Endometrial microvascular endothelial cells (primary cell): ENCODE results near the gene NRCAM. TPM values are rescaled to one million over a fixed set of nuclear protein-coding genes. Genes with fewer than 3 reads are reported as not detected.

Experiments used
- in situ Hi-C: cut with HindIII; loops from 2 replicates; pipeline ENCODE4 v1.10.0; 2017; ENCODE audit warnings: low sequenced_read_pairs, low pct_unique_long_range_greater_than_20kb; ENCODE audit errors: inconsistent ontology term
- total RNA-seq: library from RNA; depleted of rRNA; stranded (reverse); fragments of >200 nt; gene quantifications from one replicate; pipeline ENCODE4 v1.2.3, GENCODE V29; 2015; ENCODE audit errors: inconsistent ontology term

The NRCAM gene
- total RNA-seq, 1 donor from 2014 or later = 61.3 TPM

GRCh38 chr7:108326938-108327337, 129.3 kb downstream of the NRCAM start:
- in situ Hi-C loops = no loop called here

DNA sequence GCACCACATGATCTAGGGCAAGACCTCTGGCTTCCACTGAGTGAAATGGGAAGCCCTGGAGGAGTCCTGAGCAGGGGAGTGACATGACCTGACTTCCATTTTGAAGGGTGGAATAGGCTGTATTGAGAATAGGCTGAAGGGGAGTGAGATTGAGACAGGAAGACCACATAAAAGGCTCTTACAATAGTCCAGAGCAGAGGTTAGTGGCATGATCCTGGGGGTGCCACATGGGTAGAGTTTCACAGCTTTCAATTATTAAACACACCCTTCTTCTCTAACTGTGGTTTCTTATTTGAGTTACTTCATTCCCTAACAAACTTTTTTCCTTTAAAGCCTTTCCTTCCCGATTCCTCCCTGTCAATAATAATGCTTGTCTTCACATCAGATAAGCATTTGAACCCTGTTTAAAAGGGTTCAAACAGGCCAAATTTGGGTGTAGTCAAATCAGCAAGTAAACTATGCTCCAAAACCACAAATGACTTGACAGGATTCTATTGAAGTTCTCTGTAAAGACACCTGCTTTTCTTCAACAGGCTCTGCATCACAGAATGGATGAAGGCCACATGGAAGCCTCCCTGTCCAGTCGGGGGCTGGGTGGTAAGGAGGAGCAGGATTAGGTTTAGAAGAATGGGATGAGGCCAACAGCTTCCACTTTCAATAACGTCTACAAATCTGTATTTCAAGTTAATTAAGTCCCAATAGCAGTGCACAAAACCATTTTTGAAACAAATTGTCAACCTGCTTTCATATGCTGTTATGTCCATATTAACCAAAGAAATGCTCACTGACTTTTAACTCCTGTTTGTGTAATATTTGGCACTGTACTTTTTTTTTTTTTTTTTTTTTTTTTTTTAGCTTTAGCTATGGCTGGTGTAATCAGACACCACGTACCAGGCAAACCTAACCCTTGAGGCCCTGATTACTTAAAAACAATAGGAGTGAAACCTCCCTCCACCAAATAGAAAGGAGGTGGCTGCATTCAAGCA, 131.9 kb downstream of the NRCAM start:
- in situ Hi-C loops = no loop called here

DNA sequence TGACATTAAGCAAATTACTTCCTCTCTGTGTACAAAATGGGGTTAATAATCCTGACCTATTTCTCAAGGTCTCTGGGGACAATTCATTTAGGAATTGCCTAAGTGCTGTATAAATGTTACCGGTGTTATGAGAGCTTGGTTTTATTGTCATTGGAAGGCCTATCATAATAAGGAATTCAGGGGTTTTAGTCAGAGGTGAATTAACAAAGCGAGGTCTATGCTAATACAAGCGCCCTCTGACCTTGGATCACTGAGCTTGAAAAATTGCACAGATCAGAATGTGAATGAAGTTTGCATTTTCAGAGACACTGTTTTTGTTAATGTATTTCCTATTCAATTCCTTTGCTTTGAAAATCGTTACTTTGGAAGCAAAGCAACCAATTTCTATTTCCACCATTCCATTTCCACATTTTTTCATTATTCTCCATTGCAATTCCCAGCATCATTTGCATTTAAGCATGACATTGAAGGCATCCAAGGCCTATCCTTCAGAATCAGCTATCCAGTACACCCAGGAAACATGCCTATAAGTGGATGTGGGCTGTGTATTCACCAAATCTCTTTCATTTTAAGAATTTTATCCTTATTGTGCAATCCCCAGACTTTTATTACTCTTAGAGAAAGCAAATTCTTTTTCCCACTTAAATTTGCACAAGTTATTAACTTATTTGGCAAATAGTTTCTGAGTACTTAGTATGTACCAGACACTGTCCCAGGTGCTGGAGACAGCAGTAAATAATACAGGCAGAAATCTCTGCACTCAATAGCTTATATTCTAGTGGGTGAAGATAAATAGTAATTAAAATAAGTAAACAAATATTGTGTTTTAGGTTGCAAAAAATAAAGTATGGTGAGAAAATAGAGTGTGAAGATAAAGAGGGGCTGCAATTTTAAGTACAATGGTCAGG, 133.1 kb downstream of the NRCAM start:
- in situ Hi-C loops = no loop called here

DNA sequence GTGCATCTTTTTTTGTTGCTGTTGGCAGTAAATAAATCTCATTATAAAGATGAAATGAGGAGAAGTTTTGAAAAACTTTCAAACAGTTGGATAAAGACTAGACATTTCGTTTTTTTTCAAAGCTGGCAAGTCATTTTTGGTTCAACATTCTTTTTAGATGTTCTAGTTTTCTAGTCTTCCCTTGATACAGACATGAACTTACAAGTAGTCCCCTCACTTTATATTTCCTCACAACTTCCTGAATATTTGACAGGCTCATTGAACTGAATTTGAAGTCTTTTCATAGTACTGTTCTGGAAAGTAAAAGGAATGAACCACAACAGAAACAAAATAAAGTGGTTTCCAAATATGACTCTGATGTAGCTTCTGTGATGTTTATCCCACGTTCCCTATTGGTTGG, 134.2 kb downstream of the NRCAM start:
- in situ Hi-C loops = no loop called here

- in situ Hi-C loops = no loop called here
These were observed 134.9 kb downstream of the NRCAM start for GRCh38 chr7:108321359-108321758.

DNA sequence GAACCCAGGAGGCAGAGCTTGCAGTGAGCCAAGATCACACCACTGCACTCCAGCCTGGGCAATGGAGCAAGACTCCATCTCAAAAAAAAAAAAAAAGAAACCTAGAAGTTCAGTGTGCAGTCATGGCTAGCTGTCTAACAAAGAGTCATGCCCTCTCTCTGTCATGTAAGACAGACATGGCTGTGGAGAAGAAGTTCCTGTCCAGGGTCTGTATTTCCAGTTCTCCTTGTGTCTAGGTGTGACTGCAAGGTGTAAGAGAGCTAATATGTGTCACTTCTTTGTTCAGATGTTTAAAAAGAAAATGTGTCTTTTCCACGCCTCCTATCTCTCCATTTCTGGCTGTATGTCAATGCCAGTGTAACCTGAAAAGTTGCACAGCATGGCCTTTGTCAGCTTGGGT, 139.5 kb downstream of the NRCAM start:
- in situ Hi-C loops = no loop called here

- in situ Hi-C loops = no loop called here
These were observed 141.7 kb downstream of the NRCAM start for GRCh38 chr7:108314551-108314950.

DNA sequence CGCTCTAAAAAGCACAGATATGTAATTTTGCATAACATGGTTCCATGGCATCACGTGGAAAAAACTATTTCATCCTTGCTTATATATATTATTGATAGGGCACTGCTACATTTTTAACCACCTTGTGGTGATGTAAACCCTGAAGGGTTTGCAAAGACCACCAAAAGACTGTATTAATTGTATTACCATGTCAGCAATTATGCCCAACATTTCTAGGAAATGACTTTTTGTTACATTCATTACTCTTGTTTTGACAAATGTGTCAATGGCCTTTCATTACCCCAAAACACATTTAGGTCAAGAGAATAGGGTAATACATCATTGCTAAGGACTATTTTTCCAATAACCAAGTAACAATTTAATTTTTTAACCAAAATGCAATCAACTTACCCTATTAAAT, 142.2 kb downstream of the NRCAM start:
- in situ Hi-C loops = no loop called here

- in situ Hi-C loops = no loop called here
These were observed 143.2 kb downstream of the NRCAM start for GRCh38 chr7:108313086-108313485.

- in situ Hi-C loops = no loop called here
These were observed 144.6 kb downstream of the NRCAM start for GRCh38 chr7:108311446-108312168.

GRCh38 chr7:108310351-108310750, 145.9 kb downstream of the NRCAM start:
- in situ Hi-C loops = no loop called here

DNA sequence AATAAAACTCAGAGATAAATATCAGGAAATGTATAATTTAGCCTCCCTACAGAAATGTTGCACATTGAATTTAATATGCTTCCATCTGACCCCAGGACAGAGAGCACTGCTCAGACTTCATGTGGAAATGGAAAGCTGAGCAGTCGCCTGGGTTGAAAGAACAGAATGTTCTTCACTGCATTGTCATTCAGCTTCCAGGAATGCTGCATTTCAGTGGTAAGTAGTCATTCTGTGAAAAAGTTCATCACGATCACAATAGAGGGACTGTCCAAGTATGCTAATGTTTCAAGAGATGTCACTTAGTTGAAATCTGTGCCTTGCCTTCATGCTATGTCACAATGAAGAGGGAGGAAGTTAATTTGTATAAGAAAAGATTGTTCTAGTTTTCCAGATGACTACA, 147.3 kb downstream of the NRCAM start:
- in situ Hi-C loops = no loop called here

DNA sequence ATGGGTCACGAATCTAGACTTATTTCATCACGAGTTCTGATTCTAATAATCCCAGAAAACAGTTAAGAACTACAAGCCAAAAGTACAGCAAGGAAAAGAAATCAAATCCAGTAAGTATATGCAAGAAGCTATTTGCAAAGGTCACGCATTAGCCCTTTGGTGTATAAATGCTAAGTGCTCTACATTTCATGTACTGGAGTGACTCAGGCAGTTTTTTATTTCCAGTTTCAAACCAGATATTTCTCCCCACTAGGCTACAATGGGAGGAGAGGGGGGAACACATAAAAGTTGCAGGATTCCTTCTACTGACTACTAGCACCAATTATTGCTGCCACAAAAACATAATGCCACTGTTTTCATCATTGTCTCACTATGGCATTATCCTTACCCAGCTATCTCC, 148.0 kb downstream of the NRCAM start:
- in situ Hi-C loops = no loop called here

GRCh38 chr7:108307595-108307994, 148.6 kb downstream of the NRCAM start:
- in situ Hi-C loops = no loop called here

GRCh38 chr7:108307194-108307593, 149.0 kb downstream of the NRCAM start:
- in situ Hi-C loops = no loop called here

DNA sequence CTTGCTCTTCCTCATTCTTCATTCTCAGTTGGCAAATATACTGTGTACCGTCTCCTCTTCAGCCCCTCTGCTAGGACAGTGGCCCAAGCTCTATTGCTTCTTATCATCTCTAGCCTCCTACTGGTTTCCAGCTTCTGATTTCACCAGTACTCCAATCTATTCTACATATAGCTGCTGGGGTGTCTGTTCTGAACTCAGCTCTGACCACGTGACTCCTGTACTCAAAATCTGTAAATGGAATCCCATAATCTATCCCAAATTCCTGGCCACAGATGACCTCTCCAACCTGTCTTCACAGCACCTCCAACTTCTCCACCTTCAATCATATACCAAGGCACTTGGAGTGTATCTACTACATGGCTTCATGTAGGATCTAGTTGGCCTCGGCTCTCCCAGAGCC, 152.9 kb downstream of the NRCAM start:
- in situ Hi-C loops = no loop called here

GRCh38 chr7:108301387-108301786, 154.8 kb downstream of the NRCAM start:
- in situ Hi-C loops = no loop called here

DNA sequence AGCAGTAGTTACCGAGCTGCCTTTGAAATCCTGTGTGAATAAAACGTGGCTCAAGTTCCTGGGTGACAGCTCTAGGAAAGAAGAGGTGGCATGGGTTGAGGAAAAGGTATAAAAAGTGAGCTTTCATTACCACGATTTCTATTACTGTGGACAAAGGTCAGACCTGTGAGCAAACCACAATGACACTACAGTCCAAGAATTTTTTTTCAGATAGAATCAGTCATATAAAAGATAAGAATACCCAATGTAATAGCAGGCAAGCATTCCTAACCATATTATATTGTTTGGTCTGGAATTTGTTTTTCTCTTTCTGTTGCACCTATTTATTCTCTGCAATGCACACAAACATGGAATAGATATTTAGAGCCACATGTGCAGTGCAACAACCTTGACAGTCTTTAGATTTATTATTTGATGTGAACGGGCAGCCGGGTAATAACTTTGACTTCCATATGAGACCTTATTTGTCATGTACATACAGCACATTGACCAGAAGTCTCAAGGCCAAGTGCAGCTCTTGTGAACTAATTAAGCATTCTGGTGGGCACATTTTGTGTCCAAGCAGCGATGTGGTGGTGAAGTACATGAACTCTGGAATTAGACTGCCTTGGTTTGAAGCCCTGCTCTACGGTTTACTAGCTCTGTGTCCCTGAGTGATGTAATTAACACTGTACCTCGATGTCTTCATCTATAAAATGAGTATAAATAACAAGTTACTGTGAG, 156.8 kb downstream of the NRCAM start:
- in situ Hi-C loops = no loop called here
